Measurements from ENCODE around the gene C3orf20. TPM values are rescaled to one million over a fixed set of nuclear protein-coding genes. Genes with fewer than 3 reads are reported as not detected.

The C3orf20 gene
- total and polyA plus RNA-seq, 2 of the 13 experiments (the other 11 are each of a cell fraction or from before 2014, with no cell fraction given) = 0.03 to 0.04 TPM

DNA sequence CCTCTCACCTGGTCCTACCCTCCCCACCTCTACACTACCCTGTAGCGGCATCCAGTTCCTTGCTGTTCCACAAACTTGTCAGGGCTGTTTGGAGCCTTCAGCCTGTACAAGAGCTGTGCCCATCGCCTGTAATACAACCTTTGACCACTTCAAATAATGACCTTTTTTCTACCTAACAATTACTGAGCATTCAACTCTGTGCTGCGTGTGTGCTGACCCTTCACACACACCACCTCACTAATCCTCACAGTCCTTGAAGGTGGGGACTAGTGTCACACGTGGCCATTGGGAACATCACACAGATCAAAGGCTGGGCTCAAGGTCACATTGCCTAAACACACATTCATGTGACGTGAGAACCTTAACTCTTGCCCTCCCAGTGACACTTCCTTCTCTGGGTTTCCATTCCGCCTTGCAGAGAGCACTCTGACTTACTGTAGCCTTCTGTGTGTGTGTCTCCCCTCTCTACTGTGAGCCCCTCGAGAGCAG, 3.1 kb downstream of the C3orf20 start (continued):
- no peak for TF ChIP-seq ZNF703 (CRISPR knock-in tag; IDR thresholded peaks at IDR 0.05; ENCODE audit: borderline replicate concordance)
- peak; percentile 45; the same call in 1 of the 2 replicates for TF ChIP-seq KLF11 (CRISPR knock-in tag; IDR thresholded peaks at IDR 0.05)
- TF ChIP-seq ZNF629 (CRISPR knock-in tag; conservative IDR thresholded peaks at IDR 0.05) = peak; percentile 56
- TF ChIP-seq IKZF5 (CRISPR knock-in tag; IDR thresholded peaks at IDR 0.05) = peak; percentile 98
- no peak for TF ChIP-seq HNRNPUL1 (IDR thresholded peaks at IDR 0.05; ENCODE audit: low read depth, low read length)
- peak; percentile 75 for TF ChIP-seq BCL6 (CRISPR knock-in tag; IDR thresholded peaks at IDR 0.05)
- TF ChIP-seq GMEB1 (CRISPR knock-in tag; IDR thresholded peaks at IDR 0.05; ENCODE audit: borderline replicate concordance) = peak; percentile 47; the same call in 1 of the 2 replicates
- TF ChIP-seq GMEB2 (CRISPR knock-in tag; IDR thresholded peaks at IDR 0.05; ENCODE audit: low read depth) = no peak
- TF ChIP-seq HNF4A (CRISPR knock-in tag; IDR thresholded peaks at IDR 0.05) = peak; percentile 99
- no peak for TF ChIP-seq PRDM10 (CRISPR knock-in tag; IDR thresholded peaks at IDR 0.05; ENCODE audit: low read depth)
- peak; percentile 74; the same call in 1 of the 2 replicates for TF ChIP-seq ZBTB20 (CRISPR knock-in tag; IDR thresholded peaks at IDR 0.05; ENCODE audit: borderline replicate concordance, low read depth)
- no peak for TF ChIP-seq GABPA (IDR thresholded peaks at IDR 0.05; ENCODE audit: low read depth, low read length)
- TF ChIP-seq GABPA (CRISPR knock-in tag; IDR thresholded peaks at IDR 0.05; ENCODE audit: low read depth) = peak; percentile 52; the same call in 1 of the 2 replicates
- no peak for TF ChIP-seq NONO (IDR thresholded peaks at IDR 0.05)
- TF ChIP-seq NONO (CRISPR knock-in tag; conservative IDR thresholded peaks at IDR 0.05) = peak; percentile 96
- TF ChIP-seq, protein P1, sequence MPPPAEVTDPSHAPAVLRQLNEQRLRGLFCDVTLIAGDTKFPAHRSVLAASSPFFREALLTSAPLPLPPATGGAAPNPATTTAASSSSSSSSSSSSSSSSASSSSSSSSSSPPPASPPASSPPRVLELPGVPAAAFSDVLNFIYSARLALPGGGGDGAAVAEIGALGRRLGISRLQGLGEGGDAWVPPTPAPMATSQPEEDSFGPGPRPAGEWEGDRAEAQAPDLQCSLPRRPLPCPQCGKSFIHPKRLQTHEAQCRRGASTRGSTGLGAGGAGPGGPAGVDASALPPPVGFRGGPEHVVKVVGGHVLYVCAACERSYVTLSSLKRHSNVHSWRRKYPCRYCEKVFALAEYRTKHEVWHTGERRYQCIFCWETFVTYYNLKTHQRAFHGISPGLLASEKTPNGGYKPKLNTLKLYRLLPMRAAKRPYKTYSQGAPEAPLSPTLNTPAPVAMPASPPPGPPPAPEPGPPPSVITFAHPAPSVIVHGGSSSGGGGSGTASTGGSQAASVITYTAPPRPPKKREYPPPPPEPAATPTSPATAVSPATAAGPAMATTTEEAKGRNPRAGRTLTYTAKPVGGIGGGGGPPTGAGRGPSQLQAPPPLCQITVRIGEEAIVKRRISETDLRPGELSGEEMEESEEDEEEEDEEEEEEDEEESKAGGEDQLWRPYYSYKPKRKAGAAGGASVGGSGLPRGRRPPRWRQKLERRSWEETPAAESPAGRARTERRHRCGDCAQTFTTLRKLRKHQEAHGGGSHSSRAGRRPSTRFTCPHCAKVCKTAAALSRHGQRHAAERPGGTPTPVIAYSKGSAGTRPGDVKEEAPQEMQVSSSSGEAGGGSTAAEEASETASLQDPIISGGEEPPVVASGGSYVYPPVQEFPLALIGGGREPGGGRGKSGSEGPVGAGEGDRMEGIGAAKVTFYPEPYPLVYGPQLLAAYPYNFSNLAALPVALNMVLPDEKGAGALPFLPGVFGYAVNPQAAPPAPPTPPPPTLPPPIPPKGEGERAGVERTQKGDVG (CRISPR knock-in tag; IDR thresholded peaks at IDR 0.05; ENCODE audit: borderline replicate concordance) = peak; percentile 60; the same call in 1 of the 2 replicates
- peak; percentile 89 for TF ChIP-seq ZNF350 (CRISPR knock-in tag; IDR thresholded peaks at IDR 0.05; ENCODE audit: borderline replicate concordance, low read depth)
- TF ChIP-seq MLLT10 (CRISPR knock-in tag; IDR thresholded peaks at IDR 0.05) = no peak
- peak; percentile 83 for TF ChIP-seq YEATS4 (CRISPR knock-in tag; IDR thresholded peaks at IDR 0.05; ENCODE audit: borderline replicate concordance)

All from HepG2 (cell line).